NOMO-1 treated with dmso at 0.1 percent for 144 hours (cell line): Measurements from ENCODE around the gene SLC22A23.
"Not testable (repeated sequence)": the region's sequence is repeated elsewhere in the genome, so short reads cannot be mapped to it uniquely, and the experiment has no call there.

Source experiments
- DNase-seq: peaks from one replicate; lab custom pipeline; 2025; ENCODE audit not compliant: unreplicated experiment; lab: John Stamatoyannopoulos, UW

The SLC22A23 gene

GRCh38 chr6:3252369-3252768, 204.5 kb downstream of the SLC22A23 start:
- DNase-seq: peak; percentile 89

- peak; percentile 75 for DNase-seq
These were observed 205.2 kb downstream of the SLC22A23 start for GRCh38 chr6:3251462-3252314.

- no peak for DNase-seq
These were observed 206.6 kb downstream of the SLC22A23 start for GRCh38 chr6:3250231-3250675.

GRCh38 chr6:3249821-3250220, 207.0 kb downstream of the SLC22A23 start:
- no peak for DNase-seq

GRCh38 chr6:3247255-3248146, 209.3 kb downstream of the SLC22A23 start:
- DNase-seq: no peak

- no peak for DNase-seq
These were observed 211.6 kb downstream of the SLC22A23 start for GRCh38 chr6:3245216-3245615.

GRCh38 chr6:3244832-3245161, 212.1 kb downstream of the SLC22A23 start:
- not testable (repeated sequence) for DNase-seq

GRCh38 chr6:3244003-3244831, 212.6 kb downstream of the SLC22A23 start:
- no peak for DNase-seq

GRCh38 chr6:3242768-3243167, 214.1 kb downstream of the SLC22A23 start:
- DNase-seq: no peak

GRCh38 chr6:3241745-3242144, 215.1 kb downstream of the SLC22A23 start:
- DNase-seq: not testable (repeated sequence)

GRCh38 chr6:3240595-3240994, 216.3 kb downstream of the SLC22A23 start:
- no peak for DNase-seq

GRCh38 chr6:3239110-3239830, 217.6 kb downstream of the SLC22A23 start:
- DNase-seq: no peak

GRCh38 chr6:3237761-3238662, 218.8 kb downstream of the SLC22A23 start:
- DNase-seq: peak; percentile 12

GRCh38 chr6:3236005-3236404, 220.8 kb downstream of the SLC22A23 start:
- no peak for DNase-seq

GRCh38 chr6:3235486-3235885, 221.4 kb downstream of the SLC22A23 start:
- no peak for DNase-seq

- DNase-seq: no peak
These were observed 222.9 kb downstream of the SLC22A23 start for GRCh38 chr6:3233904-3234303.

- no peak for DNase-seq
These were observed 223.5 kb downstream of the SLC22A23 start for GRCh38 chr6:3233321-3233720.

- DNase-seq: no peak
These were observed 224.6 kb downstream of the SLC22A23 start for GRCh38 chr6:3232017-3232945.
